Measurements from ENCODE around the gene RSL24D1.

Gene RSL24D1

DNA sequence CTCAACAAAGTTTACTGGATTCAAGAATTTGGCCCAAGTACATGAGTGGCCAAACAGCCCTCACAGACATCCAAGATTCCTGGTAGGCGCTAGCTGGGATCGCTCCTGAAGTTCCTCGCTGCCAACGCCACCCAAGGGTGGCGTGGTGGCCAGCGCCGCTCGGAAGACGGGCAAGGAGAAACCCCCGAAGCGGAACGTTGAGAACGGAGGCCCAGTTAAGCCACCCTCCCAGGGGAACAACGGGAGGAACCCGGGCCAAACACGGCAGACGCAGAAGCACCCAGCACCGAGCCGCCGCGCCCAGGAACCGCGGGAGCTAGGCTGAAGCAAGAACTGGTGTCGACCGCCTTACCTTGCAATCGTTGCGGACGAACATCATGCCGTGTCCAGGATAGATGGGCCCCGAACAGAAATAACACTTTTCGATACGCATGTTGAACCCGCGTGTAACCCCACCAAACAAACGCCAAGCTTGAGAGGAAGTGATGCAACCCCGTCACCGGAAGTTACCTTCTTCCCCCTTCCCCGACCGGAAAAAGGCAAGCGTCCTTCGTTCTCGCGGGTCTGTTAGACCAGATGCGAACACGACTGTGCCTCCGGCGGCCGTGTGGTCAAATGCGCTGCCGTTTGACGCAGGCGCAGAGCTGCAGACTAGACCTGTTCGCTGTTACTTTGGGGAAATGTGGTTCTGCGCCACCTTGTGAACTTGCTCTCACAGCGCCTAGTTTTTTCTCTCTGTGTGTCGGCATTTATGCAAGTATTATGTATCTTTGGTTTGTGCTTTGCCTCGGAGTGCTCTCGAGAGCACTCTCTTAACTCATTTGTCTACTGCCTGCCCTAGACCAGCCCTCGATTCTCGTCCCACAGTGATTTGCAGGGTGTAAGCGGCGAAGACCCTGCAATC, at the start of gene RSL24D1:
Gene RSL24D1, minus strand, starts transcription at position 484 of the 904 bp plus-strand sequence. Its CDS starts 51 bp downstream, at position 433.
- ATAC-seq (ENCODE audit: low read depth) (peak; percentile 97), DNase-seq (ENCODE audit: low spot score) (peak; percentile 100)
- Histone ChIP-seq H3K4me1 (ENCODE audit: insufficient read depth, poor library complexity, severe bottlenecking) (peaks cover 28% of the 10 kb centered on the region), H3K9me3 (ENCODE audit: severe bottlenecking) (no peaks in the 10 kb centered on the region), H3K36me3 (ENCODE audit: low read depth) (peaks cover 41% of the 10 kb centered on the region), H3K27ac (ENCODE audit: poor library complexity, severe bottlenecking) (peak within 1 kb of the TSS; percentile 67), H3K4me3 (ENCODE audit: severe bottlenecking) (peak within 1 kb of the TSS; percentile 91), H3K27me3 (ENCODE audit: insufficient read depth, poor library complexity, severe bottlenecking) (no peaks in the 10 kb centered on the region)
- TF ChIP-seq, protein P1, sequence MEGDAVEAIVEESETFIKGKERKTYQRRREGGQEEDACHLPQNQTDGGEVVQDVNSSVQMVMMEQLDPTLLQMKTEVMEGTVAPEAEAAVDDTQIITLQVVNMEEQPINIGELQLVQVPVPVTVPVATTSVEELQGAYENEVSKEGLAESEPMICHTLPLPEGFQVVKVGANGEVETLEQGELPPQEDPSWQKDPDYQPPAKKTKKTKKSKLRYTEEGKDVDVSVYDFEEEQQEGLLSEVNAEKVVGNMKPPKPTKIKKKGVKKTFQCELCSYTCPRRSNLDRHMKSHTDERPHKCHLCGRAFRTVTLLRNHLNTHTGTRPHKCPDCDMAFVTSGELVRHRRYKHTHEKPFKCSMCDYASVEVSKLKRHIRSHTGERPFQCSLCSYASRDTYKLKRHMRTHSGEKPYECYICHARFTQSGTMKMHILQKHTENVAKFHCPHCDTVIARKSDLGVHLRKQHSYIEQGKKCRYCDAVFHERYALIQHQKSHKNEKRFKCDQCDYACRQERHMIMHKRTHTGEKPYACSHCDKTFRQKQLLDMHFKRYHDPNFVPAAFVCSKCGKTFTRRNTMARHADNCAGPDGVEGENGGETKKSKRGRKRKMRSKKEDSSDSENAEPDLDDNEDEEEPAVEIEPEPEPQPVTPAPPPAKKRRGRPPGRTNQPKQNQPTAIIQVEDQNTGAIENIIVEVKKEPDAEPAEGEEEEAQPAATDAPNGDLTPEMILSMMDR (IDR thresholded peaks at IDR 0.05; ENCODE audit: poor library complexity, severe bottlenecking) = peak; percentile 73

DNA sequence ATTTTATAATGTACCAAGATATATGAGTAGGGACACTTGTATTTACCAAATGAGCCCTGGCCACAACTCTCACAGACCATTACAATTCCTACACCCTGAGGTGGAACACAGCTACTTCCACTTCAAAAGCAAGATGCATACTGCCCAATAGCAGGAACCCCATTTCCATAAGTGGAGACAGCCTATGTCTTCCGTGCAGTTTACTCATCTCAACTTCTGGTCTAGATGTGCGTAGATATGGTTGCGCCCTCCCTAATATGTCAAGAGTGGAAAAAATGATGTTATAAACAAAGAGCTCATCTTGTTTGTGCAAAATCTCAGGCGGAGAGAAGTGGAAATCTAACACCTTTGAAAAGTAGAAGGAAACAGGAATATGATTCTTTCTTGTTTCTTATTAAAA, 48.3 kb upstream of the RSL24D1 start:
- no peaks in the 10 kb centered on the region for H3K27me3 ChIP-seq (ENCODE audit: insufficient read depth, poor library complexity, severe bottlenecking)
- no peak overlapping the region for H3K4me3 ChIP-seq (ENCODE audit: severe bottlenecking)
- no peak for ATAC-seq (ENCODE audit: low read depth)
- no peaks in the 10 kb centered on the region for H3K9me3 ChIP-seq (ENCODE audit: severe bottlenecking)
- H3K4me1 ChIP-seq (ENCODE audit: insufficient read depth, poor library complexity, severe bottlenecking) = peaks cover 2% of the 10 kb centered on the region
- DNase-seq (ENCODE audit: low spot score) = no peak
- H3K27ac ChIP-seq (ENCODE audit: poor library complexity, severe bottlenecking) = no peak overlapping the region
- peaks cover 3% of the 10 kb centered on the region; the same call in 1 of the 2 replicates for H3K36me3 ChIP-seq (ENCODE audit: low read depth)
- TF ChIP-seq, protein P1 (IDR thresholded peaks at IDR 0.05; ENCODE audit: poor library complexity, severe bottlenecking) = no peak

DNA sequence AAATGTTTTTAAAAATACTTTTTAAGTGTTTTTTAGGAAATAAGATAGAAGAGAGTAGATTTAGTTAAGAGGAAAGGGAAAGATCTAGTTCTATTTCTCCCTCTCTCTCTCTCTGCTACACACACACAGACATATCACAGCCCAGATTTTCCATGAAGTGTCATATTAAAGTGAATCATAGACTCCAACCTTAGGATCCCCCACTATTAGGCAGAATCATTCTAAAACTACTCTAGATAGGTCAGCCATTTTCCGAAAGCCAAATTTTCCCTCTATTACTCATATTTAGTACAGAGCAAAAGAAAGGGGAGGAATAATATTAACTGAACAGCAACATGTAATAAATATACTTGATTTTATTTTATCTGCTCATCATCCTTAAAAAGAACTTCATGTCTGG, 45.1 kb upstream of the RSL24D1 start:
- H3K4me3 ChIP-seq (ENCODE audit: severe bottlenecking) = no peak overlapping the region
- no peaks in the 10 kb centered on the region for H3K27me3 ChIP-seq (ENCODE audit: insufficient read depth, poor library complexity, severe bottlenecking)
- H3K4me1 ChIP-seq (ENCODE audit: insufficient read depth, poor library complexity, severe bottlenecking) = no peaks in the 10 kb centered on the region
- H3K36me3 ChIP-seq (ENCODE audit: low read depth) = no peaks in the 10 kb centered on the region; the same call in 1 of the 2 replicates
- DNase-seq (ENCODE audit: low spot score) (no peak), ATAC-seq (ENCODE audit: low read depth) (peak; percentile 44; the same call in 2 of the 3 replicates)
- H3K9me3 ChIP-seq (ENCODE audit: severe bottlenecking) = no peaks in the 10 kb centered on the region
- TF ChIP-seq, protein P1 (IDR thresholded peaks at IDR 0.05; ENCODE audit: poor library complexity, severe bottlenecking) = no peak
- no peak overlapping the region for H3K27ac ChIP-seq (ENCODE audit: poor library complexity, severe bottlenecking)

DNA sequence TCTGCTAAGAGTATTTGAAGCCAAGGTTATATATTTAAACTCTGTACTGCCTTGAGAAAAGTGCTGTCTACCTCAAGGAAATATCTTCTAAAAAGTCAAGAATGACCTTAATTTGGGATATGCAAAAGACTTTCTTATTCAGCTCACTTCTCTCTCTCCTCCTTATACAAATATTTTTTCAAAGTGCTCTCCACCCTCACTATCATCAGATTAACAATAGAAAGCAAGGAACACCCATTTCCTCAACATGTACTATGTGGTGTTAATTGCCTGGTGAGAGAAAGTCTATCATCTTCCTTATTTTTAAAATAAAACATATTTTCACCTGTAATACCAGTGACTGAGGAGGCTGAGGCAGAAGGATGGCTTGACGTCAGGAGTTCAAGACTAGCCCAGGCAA, 44.4 kb upstream of the RSL24D1 start:
- no peaks in the 10 kb centered on the region for H3K4me1 ChIP-seq (ENCODE audit: insufficient read depth, poor library complexity, severe bottlenecking)
- ATAC-seq (ENCODE audit: low read depth) (no peak), DNase-seq (ENCODE audit: low spot score) (no peak)
- no peaks in the 10 kb centered on the region for H3K9me3 ChIP-seq (ENCODE audit: severe bottlenecking)
- H3K27me3 ChIP-seq (ENCODE audit: insufficient read depth, poor library complexity, severe bottlenecking) = no peaks in the 10 kb centered on the region
- H3K27ac ChIP-seq (ENCODE audit: poor library complexity, severe bottlenecking) = no peak overlapping the region
- TF ChIP-seq, protein P1 (IDR thresholded peaks at IDR 0.05; ENCODE audit: poor library complexity, severe bottlenecking) = no peak
- no peaks in the 10 kb centered on the region; the same call in 1 of the 2 replicates for H3K36me3 ChIP-seq (ENCODE audit: low read depth)
- no peak overlapping the region for H3K4me3 ChIP-seq (ENCODE audit: severe bottlenecking)

Measured in RWPE2 (cell line).